ENCODE measurements around the gene RABGAP1L. TPM values are rescaled to one million over a fixed set of nuclear protein-coding genes. Genes with fewer than 3 reads are reported as not detected.
"Not testable (repeated sequence)": the region's sequence is repeated elsewhere in the genome, so short reads cannot be mapped to it uniquely, and the experiment has no call there.

Gene RABGAP1L
- polyA plus RNA-seq, 4 donors = 20.6 to 53.9 (median 25.1) TPM

- no peak overlapping the region for H3K4me3 ChIP-seq (ENCODE audit: low read depth in 1 of 3, low read length in 3 of 3)
- no peaks in the 10 kb centered on the region for H3K9me3 ChIP-seq (ENCODE audit: control insufficient read depth in 2 of 2, insufficient read depth in 1 of 2, low read depth in 1 of 2, low read length in 1 of 2)
- H3K4me1 ChIP-seq (ENCODE audit: control insufficient read depth in 3 of 3, insufficient read depth in 2 of 3, low read depth in 1 of 3, low read length in 2 of 3) = no peaks in the 10 kb centered on the region
- H3K27me3 ChIP-seq (ENCODE audit: control insufficient read depth in 3 of 3, insufficient read depth in 3 of 3, low read length in 3 of 3) = no peaks in the 10 kb centered on the region
- H3K36me3 ChIP-seq (ENCODE audit: control insufficient read depth in 3 of 3, insufficient read depth in 2 of 3, low read depth in 1 of 3, low read length in 3 of 3) = peaks cover 0 to 1% (median 0%) of the 10 kb centered on the region in 3 donors
- H3K27ac ChIP-seq (ENCODE audit: low read depth in 1 of 3, low read length in 2 of 3) = no peak overlapping the region
- FAIRE-seq (no peak), DNase-seq (no peak)
- WGBS, 3 donors = 87 to 95% (median 94%) methylated on average over 4 of the region's 4 CpGs
Measured at GRCh38 chr1:174337000-174337681, 177.8 kb downstream of the RABGAP1L start.

DNA sequence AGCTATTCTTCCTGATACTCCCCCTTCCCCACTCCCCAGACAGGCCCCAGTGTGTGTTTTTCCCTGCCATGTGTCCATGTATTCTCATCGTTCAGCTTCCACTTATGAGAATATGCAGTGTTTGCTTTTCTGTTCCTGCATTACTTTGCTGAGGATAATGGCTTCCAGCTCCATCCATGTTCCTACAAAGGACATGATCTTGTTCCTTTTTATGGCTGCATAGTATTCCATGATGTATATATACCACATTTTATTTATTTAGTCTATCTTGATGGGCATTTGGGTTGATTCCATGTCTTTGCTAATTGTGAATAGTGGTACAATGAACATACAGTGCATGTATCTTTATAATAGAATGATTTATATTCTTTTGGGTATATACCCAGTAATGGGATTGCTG lies 181.1 kb downstream of the RABGAP1L start:
- not testable (repeated sequence) for H3K27me3 ChIP-seq (ENCODE audit: control insufficient read depth in 3 of 3, insufficient read depth in 3 of 3, low read length in 3 of 3); DNase-seq; H3K4me3 ChIP-seq (ENCODE audit: low read depth in 1 of 3, low read length in 3 of 3); H3K4me1 ChIP-seq (ENCODE audit: control insufficient read depth in 3 of 3, insufficient read depth in 2 of 3, low read depth in 1 of 3, low read length in 2 of 3); H3K27ac ChIP-seq (ENCODE audit: low read depth in 1 of 3, low read length in 2 of 3); H3K9me3 ChIP-seq (ENCODE audit: control insufficient read depth in 2 of 2, insufficient read depth in 1 of 2, low read depth in 1 of 2, low read length in 1 of 2); H3K36me3 ChIP-seq (ENCODE audit: control insufficient read depth in 3 of 3, insufficient read depth in 2 of 3, low read depth in 1 of 3, low read length in 3 of 3); FAIRE-seq
- 91 to 100% (median 93%) methylated on average over 1 of the region's 1 CpG for WGBS, 3 donors

DNA sequence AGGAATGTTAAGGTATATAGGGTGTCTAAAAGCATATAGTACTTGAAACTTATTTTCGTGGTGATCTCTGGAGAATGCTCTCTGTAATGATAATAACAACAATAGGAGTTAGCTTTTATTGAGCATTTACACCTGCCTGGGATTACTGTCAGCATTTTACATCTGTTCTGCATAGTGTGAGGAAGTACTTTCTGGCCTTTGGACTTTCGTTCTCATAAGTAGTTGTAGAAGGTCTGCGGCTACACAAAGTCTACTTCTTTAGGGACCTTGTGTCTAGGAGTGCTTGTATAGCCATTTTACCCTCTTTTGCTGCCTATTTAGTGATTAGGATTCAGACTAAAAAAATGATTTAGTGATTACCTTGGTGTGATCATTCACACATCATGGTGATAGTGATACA lies 184.8 kb downstream of the RABGAP1L start:
- H3K36me3 ChIP-seq (ENCODE audit: control insufficient read depth in 3 of 3, insufficient read depth in 2 of 3, low read depth in 1 of 3, low read length in 3 of 3) = no peaks in the 10 kb centered on the region
- 61 to 82% (median 81%) methylated on average over 3 of the region's 3 CpGs for WGBS, 3 donors
- H3K9me3 ChIP-seq (ENCODE audit: control insufficient read depth in 2 of 2, insufficient read depth in 1 of 2, low read depth in 1 of 2, low read length in 1 of 2) = no peaks in the 10 kb centered on the region
- H3K27me3 ChIP-seq (ENCODE audit: control insufficient read depth in 3 of 3, insufficient read depth in 3 of 3, low read length in 3 of 3) = no peaks in the 10 kb centered on the region
- DNase-seq (peak in 1 of 2 donors; percentile 70), FAIRE-seq (no peak)
- H3K4me3 ChIP-seq (ENCODE audit: low read depth in 1 of 3, low read length in 3 of 3) = no peak overlapping the region
- H3K27ac ChIP-seq (ENCODE audit: low read depth in 1 of 3, low read length in 2 of 3) = no peak overlapping the region
- no peaks in the 10 kb centered on the region for H3K4me1 ChIP-seq (ENCODE audit: control insufficient read depth in 3 of 3, insufficient read depth in 2 of 3, low read depth in 1 of 3, low read length in 2 of 3)

- no peaks in the 10 kb centered on the region for H3K4me1 ChIP-seq (ENCODE audit: control insufficient read depth in 3 of 3, insufficient read depth in 2 of 3, low read depth in 1 of 3, low read length in 2 of 3)
- H3K27ac ChIP-seq (ENCODE audit: low read depth in 1 of 3, low read length in 2 of 3) = no peak overlapping the region
- no peak overlapping the region for H3K4me3 ChIP-seq (ENCODE audit: low read depth in 1 of 3, low read length in 3 of 3)
- no peaks in the 10 kb centered on the region for H3K27me3 ChIP-seq (ENCODE audit: control insufficient read depth in 3 of 3, insufficient read depth in 3 of 3, low read length in 3 of 3)
- DNase-seq = no peak
- H3K9me3 ChIP-seq (ENCODE audit: control insufficient read depth in 2 of 2, insufficient read depth in 1 of 2, low read depth in 1 of 2, low read length in 1 of 2) = peaks cover 0 to 7% of the 10 kb centered on the region in 2 donors
- no peak for FAIRE-seq
- H3K36me3 ChIP-seq (ENCODE audit: control insufficient read depth in 3 of 3, insufficient read depth in 2 of 3, low read depth in 1 of 3, low read length in 3 of 3) = peaks cover 0 to 4% (median 0%) of the 10 kb centered on the region in 3 donors
Measured at GRCh38 chr1:174352117-174352516, 192.8 kb downstream of the RABGAP1L start.

- Histone ChIP-seq H3K4me3 (ENCODE audit: low read depth in 1 of 3, low read length in 3 of 3) (no peak overlapping the region), H3K9me3 (ENCODE audit: control insufficient read depth in 2 of 2, insufficient read depth in 1 of 2, low read depth in 1 of 2, low read length in 1 of 2) (peaks cover 0 to 7% of the 10 kb centered on the region in 2 donors), H3K4me1 (ENCODE audit: control insufficient read depth in 3 of 3, insufficient read depth in 2 of 3, low read depth in 1 of 3, low read length in 2 of 3) (peaks cover 0 to 5% (median 0%) of the 10 kb centered on the region in 3 donors), H3K27me3 (ENCODE audit: control insufficient read depth in 3 of 3, insufficient read depth in 3 of 3, low read length in 3 of 3) (no peaks in the 10 kb centered on the region), H3K36me3 (ENCODE audit: control insufficient read depth in 3 of 3, insufficient read depth in 2 of 3, low read depth in 1 of 3, low read length in 3 of 3) (peaks cover 0 to 4% (median 0%) of the 10 kb centered on the region in 3 donors), H3K27ac (ENCODE audit: low read depth in 1 of 3, low read length in 2 of 3) (no peak overlapping the region)
- WGBS, 3 donors = 79 to 96% (median 92%) methylated on average over 3 of the region's 3 CpGs
- FAIRE-seq (no peak), DNase-seq (no peak)
Measured at GRCh38 chr1:174352883-174353608, 193.7 kb downstream of the RABGAP1L start.

- H3K4me3 ChIP-seq (ENCODE audit: low read depth in 1 of 3, low read length in 3 of 3) = no peak overlapping the region
- H3K27ac ChIP-seq (ENCODE audit: low read depth in 1 of 3, low read length in 2 of 3) = no peak overlapping the region
- peaks cover 0 to 17% (median 3%) of the 10 kb centered on the region in 3 donors for H3K4me1 ChIP-seq (ENCODE audit: control insufficient read depth in 3 of 3, insufficient read depth in 2 of 3, low read depth in 1 of 3, low read length in 2 of 3)
- WGBS, 3 donors = 51 to 65% (median 51%) methylated on average over 3 of the region's 3 CpGs
- no peaks in the 10 kb centered on the region for H3K27me3 ChIP-seq (ENCODE audit: control insufficient read depth in 3 of 3, insufficient read depth in 3 of 3, low read length in 3 of 3)
- H3K36me3 ChIP-seq (ENCODE audit: control insufficient read depth in 3 of 3, insufficient read depth in 2 of 3, low read depth in 1 of 3, low read length in 3 of 3) = peaks cover 0 to 4% (median 0%) of the 10 kb centered on the region in 3 donors
- peaks cover 0 to under 1% of the 10 kb centered on the region in 2 donors for H3K9me3 ChIP-seq (ENCODE audit: control insufficient read depth in 2 of 2, insufficient read depth in 1 of 2, low read depth in 1 of 2, low read length in 1 of 2)
- DNase-seq = peak in 1 of 2 donors; percentile 33
- FAIRE-seq = no peak
Measured at GRCh38 chr1:174358344-174358743, 199.0 kb downstream of the RABGAP1L start.

DNA sequence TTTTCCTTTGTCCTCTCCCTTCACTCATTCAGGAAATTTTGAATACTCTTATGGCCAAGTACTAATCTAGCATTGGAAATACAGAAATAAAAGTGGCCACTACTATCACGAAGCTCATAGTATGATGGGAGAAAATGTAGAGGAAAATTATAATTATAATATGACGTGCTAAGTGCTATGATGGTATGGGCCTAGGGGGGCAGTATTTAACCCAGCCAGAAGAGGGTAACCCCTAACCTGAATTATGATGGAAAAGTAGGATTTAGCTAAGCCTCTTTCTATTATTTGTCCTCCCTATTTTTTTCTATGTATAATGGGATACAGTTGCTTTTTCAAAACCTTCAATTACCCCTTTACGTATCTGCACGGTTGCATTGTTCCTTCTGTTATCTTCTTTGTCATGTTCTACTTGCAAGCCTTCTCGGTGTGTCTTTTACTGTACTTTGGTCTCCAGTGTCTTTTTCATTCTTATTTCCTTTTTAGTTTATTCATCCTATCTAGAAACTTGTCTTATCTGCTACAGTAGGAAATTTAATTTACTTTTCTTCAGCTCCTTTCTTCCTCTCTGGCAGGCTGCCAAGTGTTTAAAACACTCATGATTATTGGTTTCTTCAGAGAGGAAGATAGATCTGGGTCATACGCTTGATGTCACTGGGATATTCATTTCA lies 199.6 kb downstream of the RABGAP1L start:
- H3K27ac ChIP-seq (ENCODE audit: low read depth in 1 of 3, low read length in 2 of 3) = no peak overlapping the region
- WGBS, 3 donors = 33 to 72% (median 55%) methylated on average over 6 of the region's 6 CpGs
- no peaks in the 10 kb centered on the region for H3K36me3 ChIP-seq (ENCODE audit: control insufficient read depth in 3 of 3, insufficient read depth in 2 of 3, low read depth in 1 of 3, low read length in 3 of 3)
- no peaks in the 10 kb centered on the region for H3K9me3 ChIP-seq (ENCODE audit: control insufficient read depth in 2 of 2, insufficient read depth in 1 of 2, low read depth in 1 of 2, low read length in 1 of 2)
- peaks cover 0 to 17% (median 3%) of the 10 kb centered on the region in 3 donors for H3K4me1 ChIP-seq (ENCODE audit: control insufficient read depth in 3 of 3, insufficient read depth in 2 of 3, low read depth in 1 of 3, low read length in 2 of 3)
- H3K27me3 ChIP-seq (ENCODE audit: control insufficient read depth in 3 of 3, insufficient read depth in 3 of 3, low read length in 3 of 3) = no peaks in the 10 kb centered on the region
- H3K4me3 ChIP-seq (ENCODE audit: low read depth in 1 of 3, low read length in 3 of 3) = no peak overlapping the region
- FAIRE-seq (no peak), DNase-seq (peak; percentile 60 to 78)

DNA sequence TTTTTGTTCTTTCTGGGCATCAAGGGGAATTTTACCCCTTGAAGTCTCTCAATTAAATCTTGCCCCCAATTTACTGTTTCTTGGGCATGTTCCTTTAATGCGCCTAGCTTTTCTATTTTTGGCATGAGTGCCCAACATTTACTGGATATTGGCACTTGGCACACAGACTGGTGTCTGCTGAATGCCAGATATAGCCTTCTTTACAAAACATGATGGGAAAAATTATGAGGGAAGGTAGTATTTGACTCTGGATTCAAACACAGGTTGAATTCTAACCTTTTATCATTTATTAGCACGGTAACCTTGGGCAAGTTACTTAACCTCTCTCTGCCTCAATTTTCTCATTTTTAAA lies 200.1 kb downstream of the RABGAP1L start:
- H3K9me3 ChIP-seq (ENCODE audit: control insufficient read depth in 2 of 2, insufficient read depth in 1 of 2, low read depth in 1 of 2, low read length in 1 of 2) = no peaks in the 10 kb centered on the region
- FAIRE-seq (no peak), DNase-seq (no peak)
- H3K4me1 ChIP-seq (ENCODE audit: control insufficient read depth in 3 of 3, insufficient read depth in 2 of 3, low read depth in 1 of 3, low read length in 2 of 3) = peaks cover 0 to 17% (median 3%) of the 10 kb centered on the region in 3 donors
- WGBS, 3 donors = 36 to 63% (median 44%) methylated on average over 2 of the region's 2 CpGs
- no peak overlapping the region for H3K4me3 ChIP-seq (ENCODE audit: low read depth in 1 of 3, low read length in 3 of 3)
- H3K27me3 ChIP-seq (ENCODE audit: control insufficient read depth in 3 of 3, insufficient read depth in 3 of 3, low read length in 3 of 3) = no peaks in the 10 kb centered on the region
- H3K27ac ChIP-seq (ENCODE audit: low read depth in 1 of 3, low read length in 2 of 3) = peak overlapping the region in 1 of 3 donors; percentile 11
- no peaks in the 10 kb centered on the region for H3K36me3 ChIP-seq (ENCODE audit: control insufficient read depth in 3 of 3, insufficient read depth in 2 of 3, low read depth in 1 of 3, low read length in 3 of 3)
